Measurements from ENCODE around the gene KCNC1.

- TF ChIP-seq CTCF (IDR thresholded peaks at IDR 0.05) (no peak), POLR2AphosphoS5 (IDR thresholded peaks at IDR 0.05) (no peak), POLR2A (IDR thresholded peaks at IDR 0.05) (no peak), EP300 (IDR thresholded peaks at IDR 0.05) (no peak)
These were observed 20.7 kb upstream of the KCNC1 start for GRCh38 chr11:17713851-17714250.

Measured in sigmoid colon (tissue), 4 donors.